HepG2 (cell line): Measurements from ENCODE around the gene TRIM44. TPM values are rescaled to one million over a fixed set of nuclear protein-coding genes. Genes with fewer than 3 reads are reported as not detected.
A peak's percentile ranks its signal among the peaks of the same experiment; 100 is the strongest.

ENCODE experiments used
- ARNT ChIP-seq: fragments of 450-650 bp; IDR thresholded peaks from 2 replicates; pipeline ENCODE4 v1.6.1; 2017
- ATM ChIP-seq: fragments of 450-650 bp; IDR thresholded peaks from 2 replicates; pipeline ENCODE4 v1.7.1; 2017; ENCODE audit warnings: mild to moderate bottlenecking, borderline replicate concordance
- ELF1 ChIP-seq: sonication (generic); formaldehyde crosslinking; IDR thresholded peaks from 2 replicates; pipeline ENCODE4 v1.4.0; 2020; ENCODE audit warnings: missing genetic modification reagents
- ETS1 ChIP-seq: sonication (generic); formaldehyde crosslinking; IDR thresholded peaks from 2 replicates; pipeline ENCODE4 v1.4.0; 2020; ENCODE audit warnings: missing genetic modification reagents
- NR0B2 ChIP-seq: sonication (generic); formaldehyde crosslinking; IDR thresholded peaks from 2 replicates; pipeline ENCODE4 v1.4.0; 2020; ENCODE audit warnings: mild to moderate bottlenecking, missing genetic modification reagents
- POLR2G ChIP-seq: fragments of 200-400 bp; formaldehyde crosslinking; IDR thresholded peaks from 2 replicates; pipeline ENCODE4 v1.6.1; 2018; ENCODE audit warnings: mild to moderate bottlenecking, low read depth, low read length, moderate library complexity
- PRPF4 ChIP-seq: fragments of 200-400 bp; formaldehyde crosslinking; IDR thresholded peaks from 2 replicates; pipeline ENCODE4 v1.6.1; 2016; ENCODE audit warnings: low read length, low read depth; ENCODE audit not compliant: poor library complexity, severe bottlenecking
- RFXANK ChIP-seq: IDR thresholded peaks from 2 replicates; pipeline ENCODE4 v1.6.1; 2016
- SIX1 ChIP-seq: sonication (generic); formaldehyde crosslinking; IDR thresholded peaks from 2 replicates; pipeline ENCODE4 v1.4.0; 2020; ENCODE audit warnings: missing genetic modification reagents, borderline replicate concordance
- SP1 ChIP-seq, 2 experiments: fragments of 450-650 bp in 1 of 2; sonication (generic) in 1 of 2; formaldehyde crosslinking in 1 of 2; IDR thresholded peaks; 2 replicates each; pipeline versions ENCODE4 v1.4.0 to v1.6.1; 2016 to 2020; ENCODE audit warnings: missing genetic modification reagents in 1 of 2
- TAF15 ChIP-seq: fragments of 200-400 bp; formaldehyde crosslinking; IDR thresholded peaks from one replicate; pipeline ENCODE4 v1.6.1; 2018; ENCODE audit warnings: mild to moderate bottlenecking, low read depth, low read length; ENCODE audit not compliant: poor library complexity, severe bottlenecking
- TFAP4 ChIP-seq: sonication (generic); IDR thresholded peaks from 2 replicates; pipeline ENCODE4 v1.6.1; 2016; ENCODE audit warnings: low read depth, borderline replicate concordance
- TOPORS ChIP-seq: sonication (generic); formaldehyde crosslinking; IDR thresholded peaks from 2 replicates; pipeline ENCODE4 v1.8.0; 2023; ENCODE audit warnings: mild to moderate bottlenecking, missing genetic modification reagents
- ZBTB2 ChIP-seq: sonication (generic); formaldehyde crosslinking; IDR thresholded peaks from 2 replicates; pipeline ENCODE4 v1.8.0; 2022; ENCODE audit warnings: low read depth, missing genetic modification reagents
- ZBTB44 ChIP-seq: sonication (generic); formaldehyde crosslinking; IDR thresholded peaks from 2 replicates; pipeline ENCODE4 v1.4.0; 2020; ENCODE audit warnings: missing genetic modification reagents
- ZNF510 ChIP-seq: sonication (generic); formaldehyde crosslinking; IDR thresholded peaks from 2 replicates; pipeline ENCODE4 v1.4.0; 2020; ENCODE audit warnings: low read depth, mild to moderate bottlenecking, missing genetic modification reagents
- ZNF615 ChIP-seq: sonication (generic); formaldehyde crosslinking; IDR thresholded peaks from 2 replicates; pipeline ENCODE4 v1.5.0; 2020; ENCODE audit warnings: mild to moderate bottlenecking, missing genetic modification reagents, borderline replicate concordance
- ZNF770 ChIP-seq: sonication (generic); formaldehyde crosslinking; IDR thresholded peaks from 2 replicates; pipeline ENCODE4 v1.5.0; 2020; ENCODE audit warnings: mild to moderate bottlenecking, missing genetic modification reagents
- ZSCAN30 ChIP-seq: sonication (generic); formaldehyde crosslinking; IDR thresholded peaks from 2 replicates; pipeline ENCODE4 v1.5.0; 2020; ENCODE audit warnings: mild to moderate bottlenecking, missing genetic modification reagents
- polyA plus RNA-seq, 8 experiments: library from polyadenylated mRNA; depleted of rRNA in 3 of 8; stranded (reverse) in 7 of 8; unstranded in 1 of 8; fragments of >200 nt; fragmentation: Illumina TruSeq in 4 of 8; extraction: Trizol in 4 of 8; gene quantifications; 2 replicates each; pipeline versions ENCODE4 v1.2.1 to v1.2.3, GENCODE V29; 2011 to 2016; ENCODE audit warnings: low read depth in 4 of 8, missing spikeins in 1 of 8, mixed read lengths in 1 of 8; ENCODE audit not compliant: insufficient read depth in 1 of 8
- total RNA-seq, 5 experiments: library from RNA; depleted of rRNA; stranded (reverse); fragments of >200 nt; fragmentation: Illumina TruSeq; extraction: Trizol; gene quantifications; 2 replicates each; pipeline ENCODE4 v1.2.3, GENCODE V29; 2016; ENCODE audit warnings: low read depth in 1 of 5

TRIM44 gene
- total and polyA plus RNA-seq, 2 of the 13 experiments (the other 11 are each of a cell fraction or from before 2014, with no cell fraction given) = 22.7 to 50.3 TPM

GRCh38 chr11:35662649-35663407 lies at the start of gene TRIM44 (continued):
- TF ChIP-seq ELF1 (CRISPR knock-in tag) = no peak; the same call in 1 of the 2 replicates
- no peak for TF ChIP-seq SIX1 (CRISPR knock-in tag)
- no peak for TF ChIP-seq ATM
- peak; percentile 97 for TF ChIP-seq NR0B2 (CRISPR knock-in tag)
- no peak for TF ChIP-seq TAF15
- peak; percentile 67 for TF ChIP-seq PRPF4
- TF ChIP-seq ZBTB44 = peak; percentile 78
- peak; percentile 95 for TF ChIP-seq ZNF615 (CRISPR knock-in tag)
- TF ChIP-seq POLR2G = peak; percentile 66; the same call in 1 of the 2 replicates
- peak; percentile 98 for TF ChIP-seq ETS1 (CRISPR knock-in tag)
- no peak for TF ChIP-seq SP1 (IDR thresholded peaks at IDR 0.05)
- peak; percentile 74; the same call in 1 of the 2 replicates for TF ChIP-seq SP1 (CRISPR knock-in tag; IDR thresholded peaks at IDR 0.05)
- TF ChIP-seq ZNF770 = peak; percentile 60; the same call in 1 of the 2 replicates
- TF ChIP-seq ZBTB2 (CRISPR knock-in tag) = peak; percentile 96
- no peak for TF ChIP-seq RFXANK (CRISPR knock-in tag)
- TF ChIP-seq ZNF510 (CRISPR knock-in tag) = peak; percentile 91; the same call in 1 of the 2 replicates
- no peak for TF ChIP-seq ARNT
- TF ChIP-seq TFAP4 = no peak
- peak; percentile 92; the same call in 1 of the 2 replicates for TF ChIP-seq ZSCAN30 (CRISPR knock-in tag)
- TF ChIP-seq TOPORS (CRISPR knock-in tag) = peak; percentile 99
